HG02623 (cell line): ENCODE results near the gene SH3RF3.

Experiments
- ATAC-seq: cut with Tn5 transposase; IDR thresholded peaks from one replicate; pipeline ENCODE4 v1.9.1; 2021; ENCODE audit warnings: moderate library complexity; ENCODE audit not compliant: unreplicated experiment

Gene SH3RF3

DNA sequence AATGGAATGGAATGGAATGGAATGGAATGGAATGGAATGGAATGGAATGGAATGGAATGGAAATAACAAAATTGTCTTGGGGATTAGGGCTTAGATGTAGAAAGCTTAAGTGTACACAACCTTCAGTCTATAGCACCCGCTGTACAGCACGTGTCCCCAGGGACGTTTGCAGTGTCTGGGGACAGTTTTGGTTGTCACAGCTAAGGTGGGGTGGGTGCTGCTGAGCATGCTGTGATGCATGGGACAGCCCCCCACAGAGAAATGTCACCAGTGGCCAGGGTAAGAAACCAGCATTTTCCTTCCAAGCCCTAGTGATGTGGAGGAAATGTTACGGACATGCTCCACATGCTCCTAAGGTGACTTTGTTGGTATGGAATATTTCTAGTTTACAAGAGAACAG is 70.8 kb downstream of the SH3RF3 start:
- ATAC-seq: no peak

DNA sequence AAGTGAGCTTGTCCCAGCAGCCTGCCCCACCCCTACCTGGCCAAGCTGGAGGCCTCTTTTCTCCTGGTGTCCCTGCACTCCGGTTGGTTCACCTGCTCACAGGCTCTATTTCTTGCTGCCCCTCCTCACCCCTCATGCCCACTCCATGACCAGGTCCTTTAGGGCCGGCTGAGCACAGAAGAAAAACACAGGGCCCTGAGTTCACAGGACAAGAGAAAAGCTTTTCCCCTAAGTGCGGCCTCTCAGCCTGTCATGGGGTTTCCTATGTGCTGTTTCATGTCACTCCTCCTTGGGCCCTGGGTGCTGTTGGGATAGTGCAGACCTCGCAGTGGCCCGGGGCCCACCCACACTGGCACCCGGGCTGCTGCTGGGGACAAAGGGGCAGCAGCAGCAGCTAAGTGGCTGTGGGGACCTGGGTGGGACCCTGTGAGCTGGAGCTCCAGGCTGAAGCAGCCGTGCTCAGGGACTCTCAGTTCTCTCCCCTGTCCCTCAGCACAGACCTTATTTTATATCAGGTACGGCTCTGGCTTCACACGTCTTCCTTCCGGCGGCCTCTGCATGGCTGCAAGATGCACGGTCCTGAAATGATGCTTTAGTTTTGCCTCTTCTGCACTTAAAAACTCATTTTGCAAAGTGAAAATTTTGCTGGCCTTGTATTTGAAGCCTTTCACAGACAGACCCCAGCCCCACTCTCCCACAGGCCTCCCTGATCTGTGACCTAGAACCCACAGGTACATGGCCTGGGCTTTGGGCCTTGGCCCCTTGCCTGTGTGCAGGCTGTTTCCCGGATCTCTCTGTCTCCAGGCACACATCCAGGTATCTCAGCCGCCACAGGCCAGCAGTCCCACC is 71.8 kb downstream of the SH3RF3 start:
- ATAC-seq: no peak

DNA sequence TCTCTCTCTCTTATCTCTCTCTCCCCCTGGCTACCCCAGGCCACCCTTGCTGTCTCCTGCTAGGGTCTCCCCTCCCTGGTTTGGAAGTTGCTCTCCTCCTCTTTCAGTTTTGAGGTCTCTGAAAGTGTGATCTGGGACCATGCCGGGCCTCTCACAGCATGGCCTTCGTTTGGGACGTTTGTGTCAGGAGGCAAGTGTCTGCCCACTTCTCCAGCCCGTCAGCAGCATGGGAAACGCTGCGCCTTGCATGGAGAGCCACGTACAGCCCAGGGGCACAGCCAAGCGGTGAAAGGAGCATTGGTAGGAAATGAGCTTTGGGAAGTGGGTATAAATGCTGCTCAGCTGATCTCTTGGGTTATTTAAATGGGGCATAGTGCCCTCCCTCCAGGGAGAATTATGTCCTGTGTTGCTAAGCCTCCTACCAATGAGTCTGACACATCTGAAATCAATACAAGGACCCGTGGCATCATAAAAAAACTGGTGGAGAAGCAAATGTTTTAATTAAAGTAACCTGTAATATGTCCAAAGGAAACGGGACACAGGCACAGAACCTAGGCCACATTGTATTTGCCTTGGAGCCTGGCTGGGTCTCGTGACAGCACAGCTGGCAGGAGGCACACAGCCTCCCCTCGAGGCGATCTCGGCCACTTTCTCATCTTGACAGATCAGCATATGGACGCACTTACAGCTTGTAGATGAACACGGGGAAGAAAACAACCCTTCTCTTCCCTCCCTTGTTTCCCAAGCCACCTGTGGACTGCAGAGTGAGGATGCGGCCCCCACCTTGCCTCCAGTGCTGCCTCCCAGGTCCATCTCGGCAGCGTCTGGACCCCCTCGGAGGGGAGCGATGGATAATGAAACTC is 72.7 kb downstream of the SH3RF3 start:
- ATAC-seq: no peak

DNA sequence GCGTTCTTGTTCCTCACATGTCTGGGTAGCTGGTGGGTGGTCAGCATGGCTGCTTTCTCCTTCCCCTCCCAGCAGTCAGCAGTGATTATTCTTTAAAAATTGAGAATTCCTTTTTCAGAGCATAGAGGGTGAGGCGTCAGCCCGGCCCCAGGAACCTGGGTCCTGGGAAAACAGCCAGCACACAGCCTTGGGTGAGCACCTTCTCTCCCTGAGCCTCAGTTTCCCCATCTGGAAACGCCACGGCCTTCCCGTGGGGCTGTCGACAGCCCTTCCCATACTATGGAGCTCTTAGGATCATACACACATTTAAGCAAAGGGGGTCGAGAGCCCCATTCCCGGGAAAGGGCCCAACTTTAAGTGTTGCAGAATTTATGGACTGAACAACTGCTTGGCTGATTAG is 73.5 kb downstream of the SH3RF3 start:
- no peak for ATAC-seq

DNA sequence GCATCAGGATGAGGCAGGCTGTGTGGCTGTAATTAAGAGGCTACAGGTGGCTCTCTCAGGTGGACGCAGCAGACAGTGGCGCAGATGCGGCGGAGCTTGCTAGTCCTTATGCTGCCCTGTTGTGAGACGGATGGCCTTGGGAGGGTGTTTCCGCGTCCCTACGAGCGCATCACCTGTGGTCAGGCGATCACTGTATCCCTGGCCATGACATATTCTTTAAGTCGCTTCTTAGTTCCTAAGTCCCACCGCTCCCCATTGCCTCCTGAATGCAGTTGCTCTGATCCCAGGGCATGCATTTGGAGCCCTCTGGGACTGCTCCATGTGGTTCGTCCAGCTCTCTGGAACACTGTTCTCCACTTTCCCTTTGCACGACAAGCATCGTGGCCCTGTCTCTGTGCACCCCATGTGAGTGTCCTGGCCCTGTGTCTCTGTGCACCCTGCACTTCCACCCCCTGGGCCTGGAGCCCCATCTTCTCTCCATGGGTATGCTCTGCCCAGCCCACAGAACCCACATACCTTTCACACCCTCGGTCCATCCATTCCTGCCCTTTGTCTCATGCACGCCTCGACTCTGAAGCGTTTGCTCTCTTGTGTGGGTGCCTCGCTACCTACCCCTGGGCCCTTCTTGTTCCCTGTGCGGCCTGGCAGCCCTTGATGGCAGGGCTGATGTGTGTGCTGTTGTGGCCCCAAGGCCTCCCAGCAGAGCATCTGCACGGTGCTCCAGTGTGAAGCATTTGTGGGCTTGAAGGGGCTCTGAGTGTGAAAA is 74.4 kb downstream of the SH3RF3 start:
- no peak for ATAC-seq

DNA sequence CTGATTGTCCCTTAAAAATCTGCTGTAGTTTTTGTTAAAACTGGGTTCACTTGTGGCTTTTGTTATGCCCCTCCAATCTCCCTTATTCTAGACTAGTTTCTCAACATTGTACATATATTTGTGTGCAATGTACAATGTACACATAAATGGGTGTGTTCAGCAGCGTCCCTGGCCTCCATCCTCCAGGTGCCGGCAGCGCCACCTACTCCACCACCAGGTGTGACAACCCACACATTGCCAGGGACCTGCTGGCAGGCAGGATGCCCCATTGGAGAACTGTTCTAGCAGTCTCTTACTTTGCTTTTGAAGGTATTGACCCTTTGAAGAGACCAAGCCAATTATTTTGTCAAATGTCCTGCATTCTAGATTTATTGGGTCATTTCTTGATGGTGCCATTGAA is 75.4 kb downstream of the SH3RF3 start:
- no peak for ATAC-seq

DNA sequence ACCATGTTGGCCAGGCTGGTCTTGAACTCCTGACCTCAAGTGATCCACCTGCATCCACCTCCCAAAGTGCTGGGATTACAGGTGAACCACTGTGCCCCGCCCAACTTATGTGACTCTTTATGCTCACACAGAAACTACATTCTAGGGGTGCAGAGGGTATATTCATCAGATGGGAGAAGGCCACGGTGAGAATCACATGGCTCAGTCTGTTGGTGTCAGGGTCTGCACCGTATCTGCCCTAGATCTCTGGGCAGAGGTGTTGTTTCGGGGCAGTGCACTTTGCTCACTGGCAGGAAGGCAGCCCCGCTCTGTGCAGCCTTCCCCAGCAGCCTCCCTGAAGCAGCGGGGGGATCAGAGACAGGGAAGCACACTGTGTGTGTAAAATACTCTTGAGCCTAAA is 76.4 kb downstream of the SH3RF3 start:
- no peak for ATAC-seq

DNA sequence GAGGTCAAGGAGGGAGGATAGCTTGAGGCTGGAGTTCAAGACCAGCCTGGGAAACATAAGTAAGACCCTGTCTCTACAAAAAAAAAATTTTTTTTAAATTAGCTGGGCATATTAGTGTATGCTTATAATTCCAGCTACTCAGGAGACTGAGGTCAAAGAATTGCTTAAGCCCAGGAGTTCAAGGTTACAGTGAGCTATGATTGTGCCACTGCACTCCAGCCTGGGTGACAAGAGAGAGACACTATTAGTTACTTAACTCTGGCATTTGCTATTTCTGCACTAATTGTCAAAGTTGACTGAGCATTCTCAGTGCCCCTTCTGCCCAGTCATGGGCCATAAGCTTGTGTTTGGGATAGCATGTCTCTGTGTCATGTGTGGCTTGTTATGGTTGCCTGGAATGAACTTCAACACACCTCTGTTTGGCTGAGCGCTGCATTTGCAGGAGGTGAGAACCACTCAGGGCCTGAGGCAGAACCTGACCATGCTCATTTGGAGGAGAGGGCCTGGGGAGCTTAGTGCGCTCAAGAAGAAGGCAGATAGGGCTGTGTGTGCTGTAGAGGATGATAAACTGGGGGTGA is 77.7 kb downstream of the SH3RF3 start:
- no peak for ATAC-seq

DNA sequence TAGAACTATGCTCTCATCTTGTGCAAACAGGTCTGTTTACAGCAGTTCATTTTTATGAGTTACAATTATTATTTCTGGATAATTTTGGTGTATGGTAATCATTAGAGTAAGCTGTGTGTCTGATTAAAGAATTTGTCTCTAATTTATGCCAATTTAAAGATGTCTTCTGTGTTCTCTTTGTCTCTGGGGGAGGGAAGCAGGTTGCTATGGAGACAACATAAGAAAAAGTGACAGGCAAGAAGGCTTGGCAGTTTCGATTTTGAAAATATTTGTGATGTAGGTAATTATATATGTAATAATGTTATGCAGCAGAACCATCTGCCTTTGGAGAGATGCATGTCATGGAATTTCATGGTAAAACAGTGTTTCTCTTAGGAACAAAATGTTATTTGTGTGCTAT is 78.2 kb downstream of the SH3RF3 start:
- ATAC-seq: no peak

DNA sequence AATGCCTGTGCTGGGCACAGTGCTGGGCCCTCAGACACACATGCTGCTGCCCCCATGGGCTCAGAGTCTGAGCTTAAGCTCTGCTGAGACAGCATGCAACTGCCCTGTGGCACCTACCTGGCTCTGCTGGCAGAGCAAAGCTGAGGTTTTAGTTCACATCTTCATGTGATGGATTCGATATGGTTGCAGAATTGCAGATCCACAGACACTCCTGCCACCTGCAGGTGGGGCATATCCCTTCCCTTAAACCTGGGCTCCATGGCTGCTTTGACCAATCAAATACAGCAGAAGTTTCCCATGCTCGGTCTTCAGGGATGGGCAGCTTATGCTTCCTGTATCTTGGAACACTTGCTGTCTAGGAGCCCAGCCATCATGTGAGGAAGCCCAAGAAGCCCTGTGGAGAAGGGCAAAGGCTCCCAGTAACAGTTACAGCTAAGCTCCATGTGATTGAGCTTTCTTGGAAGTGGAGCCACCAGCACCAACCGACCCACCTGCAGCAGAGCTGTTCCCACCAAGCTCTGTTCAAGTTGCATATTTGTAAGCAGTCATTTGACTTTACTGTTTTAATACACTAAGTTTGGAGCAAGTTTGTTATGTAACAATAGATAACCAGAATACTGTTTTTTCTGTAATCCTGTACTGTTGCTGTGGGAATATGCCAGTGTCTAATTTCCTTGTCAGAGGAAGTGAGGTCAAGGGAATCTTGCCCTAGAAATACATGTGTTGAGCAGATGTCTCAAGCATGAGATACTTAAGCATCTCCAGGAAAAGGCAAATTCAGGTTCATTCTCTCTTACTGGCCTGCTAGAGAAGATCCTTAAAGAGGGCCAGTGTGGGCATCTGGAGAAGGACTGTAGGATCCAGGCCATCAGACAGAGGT is 79.3 kb downstream of the SH3RF3 start:
- ATAC-seq: no peak

DNA sequence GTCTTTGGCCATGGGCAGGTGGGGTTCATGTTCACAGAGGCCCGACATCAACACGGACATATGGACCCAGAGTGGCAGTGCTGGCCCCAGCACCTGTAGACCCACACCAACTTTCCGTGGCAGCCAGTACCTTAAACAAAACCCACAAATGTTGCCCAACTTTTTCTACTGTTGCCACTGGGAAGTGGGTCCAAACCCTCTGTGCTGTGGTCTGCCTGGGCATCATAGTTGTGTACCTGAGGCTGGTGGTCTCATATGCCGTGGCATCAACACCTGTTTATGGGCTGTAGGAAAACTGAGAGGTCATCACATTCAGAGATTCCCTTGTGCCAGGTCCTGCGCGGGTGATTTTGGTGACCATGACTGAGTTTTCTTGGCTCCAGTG is 79.9 kb downstream of the SH3RF3 start:
- ATAC-seq: no peak

DNA sequence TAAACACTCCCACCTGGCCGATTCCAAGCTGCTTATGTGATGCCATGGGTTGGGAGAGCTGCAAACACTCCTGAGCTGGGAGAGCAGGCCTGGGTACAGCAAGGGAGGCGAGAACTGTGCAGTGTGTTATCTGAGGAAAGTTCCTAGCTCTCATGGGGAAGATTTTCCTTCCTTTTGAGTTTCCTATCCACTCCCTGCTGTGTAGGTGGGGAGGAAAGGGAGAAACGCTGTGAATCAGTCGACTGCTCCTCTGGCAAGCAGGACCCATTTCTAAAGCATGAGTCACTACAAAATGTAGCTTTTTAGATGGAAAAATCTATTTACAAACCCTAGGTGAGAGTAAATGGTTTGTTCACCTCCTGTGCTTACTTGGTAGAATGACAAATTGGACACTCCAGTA is 80.4 kb downstream of the SH3RF3 start:
- no peak for ATAC-seq

DNA sequence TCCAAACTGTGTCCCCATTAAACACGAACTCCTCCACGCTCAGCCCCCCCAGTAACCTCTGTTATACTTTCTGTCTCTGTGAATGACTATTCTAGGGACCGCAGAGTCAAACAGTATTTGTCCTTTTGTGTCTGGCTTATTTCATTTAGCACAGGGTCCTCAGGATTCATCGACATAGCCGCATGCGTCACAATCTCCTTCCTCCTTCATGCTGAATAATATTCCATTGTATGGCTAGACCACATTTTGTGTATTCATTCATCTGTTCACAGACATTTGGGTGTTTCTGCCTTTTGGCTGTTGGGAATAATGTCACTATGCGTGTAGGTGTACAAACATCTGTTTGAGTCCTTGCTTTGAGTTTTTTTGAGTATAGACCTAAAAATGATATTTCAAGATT is 80.9 kb downstream of the SH3RF3 start:
- no peak for ATAC-seq

DNA sequence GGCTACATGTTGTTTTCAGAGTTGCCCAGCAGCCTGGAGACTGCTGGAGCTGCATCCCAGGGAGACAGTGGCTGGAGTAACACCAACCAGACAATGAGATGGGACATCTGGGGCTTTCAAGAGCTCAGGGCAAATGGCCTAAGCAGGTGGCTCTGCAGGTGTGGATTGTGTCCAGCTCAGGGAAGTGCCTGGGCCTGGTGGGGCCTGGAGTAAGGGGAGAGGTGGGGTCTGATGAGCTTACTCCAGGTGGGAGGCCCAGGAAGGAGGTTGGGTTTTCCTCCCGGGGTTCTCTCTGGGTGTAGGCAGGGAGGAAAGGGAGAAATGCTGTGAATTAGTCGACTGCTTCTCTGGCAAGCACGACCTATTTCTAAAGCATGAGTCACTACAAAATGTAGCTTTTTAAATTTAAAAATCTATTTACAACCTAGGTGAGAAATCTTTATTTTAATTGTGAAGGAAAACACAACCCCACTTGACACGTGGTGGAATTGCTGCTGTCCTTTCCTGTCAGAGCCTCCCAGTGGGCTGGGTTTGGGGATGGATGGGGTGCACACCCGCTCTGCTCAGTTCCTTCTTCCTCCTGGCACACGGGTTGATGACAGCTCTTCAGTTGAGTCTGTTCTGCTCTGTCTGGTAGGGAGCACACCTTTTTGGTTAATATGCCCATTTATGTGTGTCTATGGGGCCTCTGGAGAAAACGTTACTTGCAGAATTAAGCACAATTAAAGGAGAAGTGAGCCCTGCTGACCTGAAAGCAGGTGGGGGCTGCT is 81.6 kb downstream of the SH3RF3 start:
- ATAC-seq: no peak

DNA sequence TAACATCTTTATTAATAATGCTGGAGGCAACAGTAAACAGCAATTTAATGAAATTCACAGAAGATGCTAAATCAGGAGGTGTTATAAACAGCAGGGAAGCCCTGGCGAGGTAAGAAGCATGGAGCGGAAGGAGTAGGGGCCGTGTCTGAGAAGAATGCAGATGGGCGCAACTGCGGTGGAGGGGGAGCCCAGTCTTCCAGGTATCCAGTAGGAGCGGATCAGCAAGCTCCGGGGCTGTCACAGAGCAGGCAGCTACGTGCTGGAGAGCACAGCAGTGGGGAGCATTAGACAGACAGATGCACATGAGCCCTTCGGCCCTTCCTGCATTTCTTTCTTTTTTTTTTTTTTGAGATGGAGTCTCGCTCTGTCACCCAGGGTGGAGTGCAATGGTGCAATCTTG is 82.3 kb downstream of the SH3RF3 start:
- ATAC-seq: no peak

DNA sequence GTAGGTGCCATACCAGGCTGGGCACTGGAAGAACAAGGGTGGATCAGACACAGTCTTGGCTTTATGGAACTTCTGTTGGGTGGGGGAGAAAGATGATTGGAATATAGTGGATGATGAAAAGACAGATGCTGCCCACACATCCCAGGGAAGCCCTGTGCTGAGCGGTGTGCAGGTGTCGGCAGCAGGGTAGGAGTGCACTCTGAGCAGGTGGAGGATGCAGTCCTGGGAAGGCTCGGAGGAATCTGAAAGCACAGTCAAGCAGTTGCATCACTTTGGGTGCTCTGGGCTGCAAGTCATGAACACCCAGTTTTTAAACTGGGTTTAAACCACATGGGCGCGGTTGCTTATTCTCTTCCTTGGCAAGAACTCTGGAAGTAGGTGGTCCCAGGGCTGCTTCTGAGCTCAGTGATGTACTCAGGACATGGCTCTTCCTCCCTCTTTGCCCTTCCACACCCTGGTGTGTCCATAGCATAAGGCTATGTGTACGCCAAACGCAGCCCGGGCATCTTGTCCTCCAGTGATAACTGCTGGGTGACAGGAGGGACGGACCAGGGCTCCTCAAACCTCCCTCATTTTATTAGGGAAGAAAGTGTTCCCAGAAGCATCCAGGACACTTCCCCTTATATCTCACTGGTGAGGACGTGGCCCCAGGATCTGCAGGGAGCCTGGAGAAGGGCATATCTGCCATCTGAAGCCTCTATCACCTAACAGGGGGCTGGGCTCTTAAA is 84.0 kb downstream of the SH3RF3 start:
- ATAC-seq: no peak

DNA sequence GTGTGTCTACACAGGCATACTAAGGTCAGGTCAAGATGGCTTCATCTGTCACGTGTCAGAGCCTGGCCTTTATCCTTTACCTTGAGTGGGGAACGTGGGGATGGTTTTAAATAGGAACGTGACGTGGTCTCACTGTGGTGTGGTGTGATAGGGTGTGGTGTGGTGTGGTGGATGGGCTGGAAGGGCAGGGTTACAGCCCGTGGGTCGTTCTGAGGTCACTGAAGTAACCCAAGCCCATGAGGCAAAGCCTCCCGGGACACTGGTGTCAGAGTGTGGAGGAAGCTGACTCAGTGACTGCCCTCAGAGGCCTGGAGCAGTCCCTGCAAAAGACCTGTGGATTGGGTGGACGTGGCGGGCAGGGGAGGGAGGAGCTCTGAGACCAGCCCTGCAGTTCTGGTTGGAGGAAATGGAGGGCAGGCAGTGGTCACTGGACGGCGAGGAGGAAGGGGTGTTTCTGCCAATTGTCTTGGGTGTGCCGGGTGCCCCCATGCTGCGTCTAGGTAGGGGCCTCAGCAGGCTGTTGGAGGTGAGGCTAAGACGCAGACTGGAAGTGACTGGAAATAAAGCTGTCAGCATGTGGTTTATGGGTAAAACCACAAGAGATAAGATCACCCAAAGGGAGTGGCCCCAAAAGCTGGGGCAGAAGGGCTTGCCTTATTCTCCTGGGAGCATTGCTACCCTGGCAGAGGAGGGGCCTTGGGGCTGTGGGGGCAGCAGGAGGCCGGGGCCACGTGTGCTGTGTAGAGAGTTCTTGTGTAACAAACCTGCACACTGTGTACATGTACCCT is 84.8 kb downstream of the SH3RF3 start:
- peak; percentile 52 for ATAC-seq
